DOHH2 (cell line): ENCODE measurements around the gene DNPEP.

ENCODE experiments used
- H3F3A ChIP-seq: fragments of 200-600 bp; sonication (generic), shearing (Covaris generic); 2 replicates; pipeline ENCODE4 v1.6.0; 2016; ENCODE audit warnings: antibody characterized with exemption, mild to moderate bottlenecking; ENCODE audit not compliant: control insufficient read depth, insufficient read depth
- H3K27ac ChIP-seq: fragments of 200-600 bp; sonication (generic); 2 replicates; pipeline ENCODE4 v1.5.1; 2014; ENCODE audit warnings: low read depth, mild to moderate bottlenecking, low read length, moderate library complexity
- H3K27me3 ChIP-seq: fragments of 200-600 bp; sonication (generic); 2 replicates; pipeline ENCODE4 v1.6.1; 2014; ENCODE audit warnings: mild to moderate bottlenecking, low read length, mixed read lengths; ENCODE audit not compliant: control insufficient read depth
- H3K36me3 ChIP-seq: fragments of 200-600 bp; sonication (generic); 2 replicates; pipeline ENCODE4 v1.6.1; 2014; ENCODE audit warnings: mild to moderate bottlenecking, low read length, moderate library complexity, mixed read lengths; ENCODE audit not compliant: control insufficient read depth
- H3K4me1 ChIP-seq: fragments of 200-600 bp; sonication (generic); 2 replicates; pipeline ENCODE4 v1.6.1; 2014; ENCODE audit warnings: mild to moderate bottlenecking, low read length, mixed read lengths; ENCODE audit not compliant: control insufficient read depth
- H3K4me2 ChIP-seq: fragments of 200-600 bp; sonication (generic); 2 replicates; pipeline ENCODE4 v1.6.0; 2014; ENCODE audit warnings: mild to moderate bottlenecking, low read length, moderate library complexity
- H3K4me3 ChIP-seq: fragments of 200-600 bp; sonication (generic); 2 replicates; pipeline ENCODE4 v1.5.1; 2014; ENCODE audit warnings: mild to moderate bottlenecking, low read length, mixed read lengths
- H3K79me2 ChIP-seq: fragments of 200-600 bp; sonication (generic); 2 replicates; pipeline ENCODE4 v1.6.1; 2014; ENCODE audit warnings: mild to moderate bottlenecking, low read length, mixed read lengths; ENCODE audit not compliant: control insufficient read depth
- H3K9me2 ChIP-seq: fragments of 200-600 bp; sonication (generic); replicated peaks from 2 replicates; pipeline ENCODE4 v1.6.1; 2014; ENCODE audit warnings: mild to moderate bottlenecking, low read length, mixed read lengths; ENCODE audit not compliant: control insufficient read depth
- H3K9me3 ChIP-seq: fragments of 200-600 bp; sonication (generic); 2 replicates; pipeline ENCODE4 v1.6.1; 2014; ENCODE audit warnings: antibody characterized with exemption, low read length, mixed read lengths; ENCODE audit not compliant: control insufficient read depth, insufficient read depth
- H4K20me1 ChIP-seq: fragments of 200-600 bp; sonication (generic); 2 replicates; pipeline ENCODE4 v1.6.0; 2014; ENCODE audit warnings: low read depth, mild to moderate bottlenecking, antibody characterized with exemption, low read length, moderate library complexity; ENCODE audit not compliant: control insufficient read depth, insufficient read depth
- CTCF ChIP-seq: fragments of 200-600 bp; sonication (generic); IDR thresholded peaks from one replicate; pipeline ENCODE4 v1.5.1; 2014; ENCODE audit warnings: antibody characterized with exemption, mild to moderate bottlenecking, low read depth, low read length; ENCODE audit not compliant: poor library complexity, severe bottlenecking
- EZH2phosphoT487 ChIP-seq: fragments of 200-600 bp; sonication (generic); IDR thresholded peaks from 2 replicates; pipeline ENCODE4 v1.6.1; 2017; ENCODE audit warnings: borderline replicate concordance, mild to moderate bottlenecking, antibody characterized with exemption, low read length, moderate library complexity, mixed read lengths

The DNPEP gene

DNA sequence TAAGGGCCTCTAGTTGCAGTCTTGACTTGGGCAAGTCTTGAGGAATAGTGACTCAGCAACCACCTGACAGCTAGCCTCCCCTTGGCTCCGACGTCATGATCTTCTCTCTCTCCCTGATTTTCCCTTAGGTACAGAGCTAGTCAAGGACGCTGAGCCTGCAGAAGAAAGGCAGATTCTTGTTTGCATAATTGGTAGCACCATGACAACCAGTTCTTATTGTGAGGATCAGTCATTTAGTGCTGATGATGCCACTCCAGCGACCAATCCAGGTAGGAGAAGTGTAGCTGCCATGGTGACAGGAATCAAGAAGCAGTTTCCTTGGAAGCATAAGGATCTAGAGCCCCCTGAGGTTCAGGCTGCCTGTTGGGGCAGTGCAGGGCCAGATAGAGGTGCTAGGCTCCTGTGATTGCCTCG is 52.3 kb downstream of the DNPEP start:
- Histone ChIP-seq H3K9me2 (no peaks in the 10 kb centered on the region), H3K4me3 (no peak overlapping the region), H3K79me2 (no peaks in the 10 kb centered on the region), H4K20me1 (no peaks in the 10 kb centered on the region), H3K4me2 (no peak overlapping the region), H3K4me1 (no peaks in the 10 kb centered on the region), H3K9me3 (no peaks in the 10 kb centered on the region), H3F3A (no peaks in the 10 kb centered on the region), H3K36me3 (no peaks in the 10 kb centered on the region), H3K27me3 (peaks cover 16% of the 10 kb centered on the region; the same call in 1 of the 2 replicates), H3K27ac (no peak overlapping the region)
- TF ChIP-seq EZH2phosphoT487 (no peak), CTCF (no peak)

GRCh38 chr2:219334076-219334475 is 53.6 kb downstream of the DNPEP start:
- Histone ChIP-seq H3K4me2 (no peak overlapping the region), H3K27me3 (peaks cover 27% of the 10 kb centered on the region; the same call in 1 of the 2 replicates), H3K9me2 (no peaks in the 10 kb centered on the region), H4K20me1 (no peaks in the 10 kb centered on the region), H3K79me2 (no peaks in the 10 kb centered on the region), H3F3A (no peaks in the 10 kb centered on the region), H3K4me1 (no peaks in the 10 kb centered on the region), H3K4me3 (no peak overlapping the region), H3K27ac (no peak overlapping the region), H3K9me3 (no peaks in the 10 kb centered on the region), H3K36me3 (no peaks in the 10 kb centered on the region)
- TF ChIP-seq EZH2phosphoT487 (no peak), CTCF (no peak)

DNA sequence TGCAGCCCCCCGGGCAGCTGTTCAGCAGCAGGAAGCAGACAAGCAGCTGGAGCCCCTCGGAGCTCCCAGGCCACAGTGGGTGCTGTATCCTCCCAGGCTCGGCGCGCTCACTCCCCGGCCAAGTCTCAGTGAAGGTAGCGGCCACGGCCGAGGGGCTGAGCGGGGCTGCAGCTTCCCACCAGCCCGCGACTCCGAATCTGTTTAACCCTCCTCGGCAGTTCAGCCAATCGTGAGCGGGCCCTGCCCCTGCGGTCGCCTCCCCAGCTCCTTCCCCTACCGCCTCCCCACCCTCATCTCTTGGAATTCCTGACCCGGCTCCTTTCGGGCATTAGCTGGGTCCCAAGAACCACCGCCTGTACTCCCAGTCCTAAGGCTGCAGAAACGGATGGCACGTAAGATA is 55.2 kb downstream of the DNPEP start, which contains the start of gene RESP18:
TSS of gene RESP18 (minus strand) at position 203 of the 400 bp plus-strand sequence.
- no peaks in the 10 kb centered on the region for H3K4me1 ChIP-seq
- H3K4me3 ChIP-seq = no peak within 1 kb of the TSS
- no peaks in the 10 kb centered on the region for H3K36me3 ChIP-seq
- no peaks in the 10 kb centered on the region for H3F3A ChIP-seq
- H3K27me3 ChIP-seq = peaks cover 38% of the 10 kb centered on the region
- no peak within 1 kb of the TSS for H3K27ac ChIP-seq
- no peak within 1 kb of the TSS for H3K4me2 ChIP-seq
- H4K20me1 ChIP-seq = no peaks in the 10 kb centered on the region
- H3K9me3 ChIP-seq = no peaks in the 10 kb centered on the region
- no peaks in the 10 kb centered on the region for H3K79me2 ChIP-seq
- no peaks in the 10 kb centered on the region for H3K9me2 ChIP-seq
- TF ChIP-seq EZH2phosphoT487 (no peak), CTCF (no peak)
